Stimulated activated naive CD8-positive, alpha-beta T cell treated with anti-CD3 and anti-CD28 coated beads, Interleukin-15, Interleukin-2, amounts not matched to agents 100 ng/mL and 50 ng/mL, for 24 hours (primary cell): ENCODE measurements around the gene FRMPD1.

ENCODE experiments used
- H3K27ac Mint-ChIP-seq: one replicate; pipeline ENCODE4 v1.8.0; 2021; ENCODE audit warnings: mild to moderate bottlenecking, mixed read lengths
- H3K27me3 Mint-ChIP-seq: one replicate; pipeline ENCODE4 v1.8.0; 2021; ENCODE audit warnings: mixed read lengths
- H3K36me3 Mint-ChIP-seq: one replicate; pipeline ENCODE4 v1.8.0; 2021; ENCODE audit warnings: low read depth, mixed read lengths
- H3K4me1 Mint-ChIP-seq: one replicate; pipeline ENCODE4 v1.8.0; 2021; ENCODE audit warnings: low read depth, mixed read lengths
- H3K4me3 Mint-ChIP-seq: one replicate; pipeline ENCODE4 v1.8.0; 2021; ENCODE audit warnings: mild to moderate bottlenecking, mixed read lengths
- H3K9me3 Mint-ChIP-seq: one replicate; pipeline ENCODE4 v1.8.0; 2021; ENCODE audit warnings: mixed read lengths

Gene FRMPD1

GRCh38 chr9:37623267-37623666 lies 27.5 kb upstream of the FRMPD1 start:
- no peak overlapping the region for H3K27ac Mint-ChIP-seq
- H3K36me3 Mint-ChIP-seq: no peaks in the 10 kb centered on the region
- H3K4me3 Mint-ChIP-seq: no peak overlapping the region
- H3K9me3 Mint-ChIP-seq: no peaks in the 10 kb centered on the region
- H3K4me1 Mint-ChIP-seq: no peaks in the 10 kb centered on the region
- H3K27me3 Mint-ChIP-seq: no peaks in the 10 kb centered on the region

- Mint-ChIP-seq H3K36me3 (no peaks in the 10 kb centered on the region), H3K27me3 (no peaks in the 10 kb centered on the region), H3K4me1 (no peaks in the 10 kb centered on the region), H3K27ac (no peak overlapping the region), H3K4me3 (no peak overlapping the region), H3K9me3 (no peaks in the 10 kb centered on the region)
Observed at GRCh38 chr9:37624073-37624472, 26.7 kb upstream of the FRMPD1 start.

GRCh38 chr9:37625036-37625757 lies 25.6 kb upstream of the FRMPD1 start:
- H3K4me3 Mint-ChIP-seq: no peak overlapping the region
- H3K27ac Mint-ChIP-seq: no peak overlapping the region
- H3K27me3 Mint-ChIP-seq: no peaks in the 10 kb centered on the region
- no peaks in the 10 kb centered on the region for H3K9me3 Mint-ChIP-seq
- H3K36me3 Mint-ChIP-seq: no peaks in the 10 kb centered on the region
- no peaks in the 10 kb centered on the region for H3K4me1 Mint-ChIP-seq

GRCh38 chr9:37625758-37626147 lies 25.0 kb upstream of the FRMPD1 start:
- Mint-ChIP-seq H3K4me3 (no peak overlapping the region), H3K27ac (no peak overlapping the region), H3K4me1 (no peaks in the 10 kb centered on the region), H3K27me3 (no peaks in the 10 kb centered on the region), H3K36me3 (no peaks in the 10 kb centered on the region), H3K9me3 (no peaks in the 10 kb centered on the region)

GRCh38 chr9:37626708-37627292 lies 24.0 kb upstream of the FRMPD1 start:
- Mint-ChIP-seq H3K27ac (no peak overlapping the region), H3K27me3 (no peaks in the 10 kb centered on the region), H3K4me3 (no peak overlapping the region), H3K36me3 (no peaks in the 10 kb centered on the region), H3K4me1 (no peaks in the 10 kb centered on the region), H3K9me3 (no peaks in the 10 kb centered on the region)

- no peaks in the 10 kb centered on the region for H3K36me3 Mint-ChIP-seq
- no peak overlapping the region for H3K4me3 Mint-ChIP-seq
- H3K27me3 Mint-ChIP-seq: peaks cover 2% of the 10 kb centered on the region
- H3K4me1 Mint-ChIP-seq: no peaks in the 10 kb centered on the region
- no peaks in the 10 kb centered on the region for H3K9me3 Mint-ChIP-seq
- H3K27ac Mint-ChIP-seq: no peak overlapping the region
Observed at GRCh38 chr9:37632479-37632878, 18.3 kb upstream of the FRMPD1 start.

GRCh38 chr9:37635808-37636207 lies 14.9 kb upstream of the FRMPD1 start:
- Mint-ChIP-seq H3K27ac (no peak overlapping the region), H3K9me3 (no peaks in the 10 kb centered on the region), H3K4me1 (no peaks in the 10 kb centered on the region), H3K4me3 (no peak overlapping the region), H3K27me3 (peaks cover 3% of the 10 kb centered on the region), H3K36me3 (no peaks in the 10 kb centered on the region)

- H3K36me3 Mint-ChIP-seq: no peaks in the 10 kb centered on the region
- H3K27ac Mint-ChIP-seq: no peak overlapping the region
- H3K27me3 Mint-ChIP-seq: peaks cover 13% of the 10 kb centered on the region
- no peaks in the 10 kb centered on the region for H3K9me3 Mint-ChIP-seq
- no peaks in the 10 kb centered on the region for H3K4me1 Mint-ChIP-seq
- no peak overlapping the region for H3K4me3 Mint-ChIP-seq
Observed at GRCh38 chr9:37636511-37637448, 14.0 kb upstream of the FRMPD1 start.

- Mint-ChIP-seq H3K9me3 (no peaks in the 10 kb centered on the region), H3K27ac (no peak overlapping the region), H3K4me3 (no peak overlapping the region), H3K4me1 (no peaks in the 10 kb centered on the region), H3K27me3 (peaks cover 27% of the 10 kb centered on the region), H3K36me3 (no peaks in the 10 kb centered on the region)
Observed at GRCh38 chr9:37639109-37639762, 11.5 kb upstream of the FRMPD1 start.

- peaks cover 31% of the 10 kb centered on the region for H3K27me3 Mint-ChIP-seq
- H3K4me3 Mint-ChIP-seq: no peak overlapping the region
- no peaks in the 10 kb centered on the region for H3K9me3 Mint-ChIP-seq
- H3K4me1 Mint-ChIP-seq: no peaks in the 10 kb centered on the region
- H3K36me3 Mint-ChIP-seq: no peaks in the 10 kb centered on the region
- no peak overlapping the region for H3K27ac Mint-ChIP-seq
Observed at GRCh38 chr9:37639841-37640240, 10.9 kb upstream of the FRMPD1 start.

- Mint-ChIP-seq H3K4me1 (no peaks in the 10 kb centered on the region), H3K27ac (no peak overlapping the region), H3K36me3 (no peaks in the 10 kb centered on the region), H3K27me3 (peaks cover 32% of the 10 kb centered on the region), H3K9me3 (no peaks in the 10 kb centered on the region), H3K4me3 (no peak overlapping the region)
Observed at GRCh38 chr9:37640246-37640645, 10.5 kb upstream of the FRMPD1 start.

GRCh38 chr9:37641331-37641730 lies 9.4 kb upstream of the FRMPD1 start:
- no peaks in the 10 kb centered on the region for H3K36me3 Mint-ChIP-seq
- H3K4me3 Mint-ChIP-seq: no peak overlapping the region
- H3K27me3 Mint-ChIP-seq: peaks cover 35% of the 10 kb centered on the region
- H3K27ac Mint-ChIP-seq: no peak overlapping the region
- H3K4me1 Mint-ChIP-seq: no peaks in the 10 kb centered on the region
- no peaks in the 10 kb centered on the region for H3K9me3 Mint-ChIP-seq

GRCh38 chr9:37643214-37643613 lies 7.5 kb upstream of the FRMPD1 start:
- Mint-ChIP-seq H3K27me3 (peaks cover 44% of the 10 kb centered on the region), H3K36me3 (no peaks in the 10 kb centered on the region), H3K27ac (no peak overlapping the region), H3K9me3 (no peaks in the 10 kb centered on the region), H3K4me3 (no peak overlapping the region), H3K4me1 (no peaks in the 10 kb centered on the region)

- Mint-ChIP-seq H3K4me1 (peaks cover 4% of the 10 kb centered on the region), H3K27ac (no peak overlapping the region), H3K4me3 (no peak overlapping the region), H3K36me3 (no peaks in the 10 kb centered on the region), H3K27me3 (peaks cover 62% of the 10 kb centered on the region), H3K9me3 (no peaks in the 10 kb centered on the region)
Observed at GRCh38 chr9:37645903-37646506, 4.7 kb upstream of the FRMPD1 start.
